ENCODE measurements around the gene DDX54.

GRCh38 chr12:113171543-113171942 is 13.7 kb downstream of the DDX54 start:
- no peak for TF ChIP-seq POLR2AphosphoS5 (IDR thresholded peaks at IDR 0.05; ENCODE audit: low read depth, low read length)
- TF ChIP-seq POLR2A (IDR thresholded peaks at IDR 0.05; ENCODE audit: low read depth, low read length) = no peak
- no peak for TF ChIP-seq TAF1 (IDR thresholded peaks at IDR 0.05; ENCODE audit: low read depth, low read length)
- no peak for TF ChIP-seq POU2F2 (IDR thresholded peaks at IDR 0.05; ENCODE audit: low read depth, low read length)
- TF ChIP-seq PAX5 (IDR thresholded peaks at IDR 0.05; ENCODE audit: insufficient read depth, low read length, severe bottlenecking) = no peak
- TF ChIP-seq SPI1 (IDR thresholded peaks at IDR 0.05; ENCODE audit: low read depth, low read length) = no peak
